Neural crest cell (in vitro differentiated cells): Measurements from ENCODE around the gene YTHDC1. TPM values are rescaled to one million over a fixed set of nuclear protein-coding genes. Genes with fewer than 3 reads are reported as not detected.
A peak's percentile ranks its signal among the peaks of the same experiment; 100 is the strongest.

Experiments used
- DNase-seq: peaks from one replicate; pipeline ENCODE4 v3.0.0; 2021; ENCODE audit warnings: low read depth, mixed read lengths, low spot score
- H3K27ac Mint-ChIP-seq: one replicate; pipeline ENCODE4 v1.8.0; 2021; ENCODE audit warnings: mild to moderate bottlenecking, mixed read lengths; ENCODE audit not compliant: unreplicated experiment
- H3K27me3 Mint-ChIP-seq: 2 replicates; pipeline ENCODE4 v1.8.0; 2021; ENCODE audit warnings: low read depth, mild to moderate bottlenecking, mixed read lengths
- H3K36me3 Mint-ChIP-seq: 2 replicates; pipeline ENCODE4 v1.8.0; 2021; ENCODE audit warnings: low read depth, mild to moderate bottlenecking, mixed read lengths
- H3K4me1 Mint-ChIP-seq: 2 replicates; pipeline ENCODE4 v1.8.0; 2021; ENCODE audit warnings: mixed read lengths
- H3K4me3 Mint-ChIP-seq: one replicate; pipeline ENCODE4 v1.8.0; 2021; ENCODE audit warnings: mild to moderate bottlenecking, mixed read lengths
- H3K9me3 Mint-ChIP-seq: 2 replicates; pipeline ENCODE4 v1.8.0; 2021; ENCODE audit warnings: mixed read lengths
- total RNA-seq: library from RNA; stranded (reverse); gene quantifications from 2 replicates; pipeline ENCODE4 v1.2.1, GENCODE V29; 2021
- TF ChIP-seq, protein P1 (sequence below): fragments of 200-600 bp; sonication (generic); conservative IDR thresholded peaks from 2 replicates; pipeline ENCODE4 v1.5.0; 2021; ENCODE audit warnings: antibody characterized with exemption, mild to moderate bottlenecking

YTHDC1 gene
- total RNA-seq, 1 donor from 2014 or later, result 87.9 TPM

DNA sequence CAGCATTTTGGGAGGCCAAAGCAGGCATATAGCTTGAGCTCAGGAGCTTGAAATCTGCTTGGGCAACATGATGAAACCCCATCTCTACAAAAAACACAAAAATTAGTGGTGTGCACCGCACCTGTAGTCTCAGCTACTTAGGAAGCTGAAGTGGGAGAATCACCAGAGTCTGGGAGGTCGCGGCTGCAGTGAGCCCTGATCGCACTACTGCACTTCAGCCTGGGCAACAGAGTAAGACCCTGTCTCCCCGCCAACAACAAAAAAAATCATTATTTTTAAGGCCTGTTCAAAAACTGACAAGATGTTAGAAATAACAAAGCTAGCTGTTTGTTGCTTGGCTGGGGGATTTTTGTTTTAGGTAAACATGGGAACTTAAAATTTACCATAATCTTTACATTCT lies 5.1 kb downstream of the YTHDC1 start:
- Mint-ChIP-seq H3K36me3 (no peaks in the 10 kb centered on the region), H3K4me1 (peaks cover 33% of the 10 kb centered on the region), H3K27ac (no peak overlapping the region), H3K9me3 (no peaks in the 10 kb centered on the region), H3K27me3 (no peaks in the 10 kb centered on the region), H3K4me3 (no peak overlapping the region)
- DNase-seq, result no peak
- TF ChIP-seq, protein P1, sequence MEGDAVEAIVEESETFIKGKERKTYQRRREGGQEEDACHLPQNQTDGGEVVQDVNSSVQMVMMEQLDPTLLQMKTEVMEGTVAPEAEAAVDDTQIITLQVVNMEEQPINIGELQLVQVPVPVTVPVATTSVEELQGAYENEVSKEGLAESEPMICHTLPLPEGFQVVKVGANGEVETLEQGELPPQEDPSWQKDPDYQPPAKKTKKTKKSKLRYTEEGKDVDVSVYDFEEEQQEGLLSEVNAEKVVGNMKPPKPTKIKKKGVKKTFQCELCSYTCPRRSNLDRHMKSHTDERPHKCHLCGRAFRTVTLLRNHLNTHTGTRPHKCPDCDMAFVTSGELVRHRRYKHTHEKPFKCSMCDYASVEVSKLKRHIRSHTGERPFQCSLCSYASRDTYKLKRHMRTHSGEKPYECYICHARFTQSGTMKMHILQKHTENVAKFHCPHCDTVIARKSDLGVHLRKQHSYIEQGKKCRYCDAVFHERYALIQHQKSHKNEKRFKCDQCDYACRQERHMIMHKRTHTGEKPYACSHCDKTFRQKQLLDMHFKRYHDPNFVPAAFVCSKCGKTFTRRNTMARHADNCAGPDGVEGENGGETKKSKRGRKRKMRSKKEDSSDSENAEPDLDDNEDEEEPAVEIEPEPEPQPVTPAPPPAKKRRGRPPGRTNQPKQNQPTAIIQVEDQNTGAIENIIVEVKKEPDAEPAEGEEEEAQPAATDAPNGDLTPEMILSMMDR, result no peak

DNA sequence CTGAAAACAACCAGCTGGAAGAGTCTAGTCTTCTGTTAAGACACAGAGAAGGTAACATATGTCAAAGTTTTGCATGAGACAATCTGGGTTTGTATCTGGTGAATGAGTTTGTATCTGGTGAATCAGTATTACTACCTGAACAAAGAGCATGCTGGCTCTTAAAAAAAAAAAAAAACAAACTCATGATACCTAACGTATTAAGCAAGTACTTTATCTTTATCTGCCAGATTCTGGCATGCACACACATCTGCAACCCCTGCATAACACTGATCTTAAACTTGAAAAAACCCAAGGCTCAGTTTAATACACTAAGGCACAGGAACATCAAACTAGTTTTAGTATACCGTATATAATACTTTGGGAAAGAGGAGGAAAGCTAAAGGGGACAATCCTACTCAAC lies 5.8 kb downstream of the YTHDC1 start:
- H3K27me3 Mint-ChIP-seq, result no peaks in the 10 kb centered on the region
- no peaks in the 10 kb centered on the region for H3K9me3 Mint-ChIP-seq
- no peak for DNase-seq
- no peak overlapping the region for H3K27ac Mint-ChIP-seq
- TF ChIP-seq, protein P1, result no peak
- H3K4me3 Mint-ChIP-seq, result no peak overlapping the region
- H3K36me3 Mint-ChIP-seq, result no peaks in the 10 kb centered on the region
- H3K4me1 Mint-ChIP-seq, result peaks cover 37% of the 10 kb centered on the region

DNA sequence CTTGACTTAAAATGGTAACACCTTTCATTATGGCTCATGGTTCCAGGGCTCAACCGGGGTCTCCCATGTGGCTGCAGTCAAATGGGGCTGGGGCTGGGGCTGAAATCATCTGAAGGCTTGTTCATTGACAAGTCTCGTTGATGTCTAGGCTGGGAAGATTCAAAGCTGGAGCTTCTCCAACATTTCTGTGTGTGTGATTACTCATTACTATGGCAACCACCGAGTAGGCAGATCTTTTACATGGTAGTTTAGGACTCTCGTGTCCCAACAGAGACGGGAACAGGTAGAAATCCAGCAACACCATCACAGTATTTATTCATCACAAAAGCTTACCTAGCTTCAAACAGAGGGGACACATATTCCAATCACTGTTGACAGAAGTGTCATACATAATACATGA lies 7.8 kb downstream of the YTHDC1 start:
- DNase-seq, result no peak
- no peaks in the 10 kb centered on the region for H3K9me3 Mint-ChIP-seq
- peaks cover 28% of the 10 kb centered on the region for H3K4me1 Mint-ChIP-seq

DNA sequence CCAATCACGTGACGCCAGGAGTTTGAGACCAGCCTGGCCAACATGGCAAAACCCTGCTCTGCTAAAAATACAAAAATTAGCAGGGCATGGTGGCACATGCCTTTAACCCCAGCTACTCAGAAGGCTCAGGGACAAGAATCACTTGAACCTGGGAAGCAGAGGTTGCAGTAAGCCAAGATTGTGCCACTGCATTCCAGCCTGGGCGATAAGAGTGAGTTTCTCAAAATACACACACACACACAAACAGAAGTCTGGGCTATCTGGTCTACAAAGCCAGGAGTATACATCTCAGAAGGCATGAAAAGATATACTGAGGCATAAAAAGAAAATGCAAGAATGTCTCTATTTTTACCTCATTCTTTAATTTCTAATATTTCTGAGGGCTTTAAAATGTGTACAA lies 11.3 kb downstream of the YTHDC1 start:
- DNase-seq, result no peak
- Mint-ChIP-seq H3K27me3 (no peaks in the 10 kb centered on the region), H3K4me1 (peaks cover 21% of the 10 kb centered on the region), H3K9me3 (no peaks in the 10 kb centered on the region), H3K27ac (no peak overlapping the region), H3K4me3 (no peak overlapping the region), H3K36me3 (peaks cover 13% of the 10 kb centered on the region)
- TF ChIP-seq, protein P1, result no peak

More for the DNA sequence above, 7.8 kb downstream of the YTHDC1 start:
- Mint-ChIP-seq H3K36me3 (peaks cover 4% of the 10 kb centered on the region), H3K27ac (no peak overlapping the region), H3K4me3 (no peak overlapping the region), H3K27me3 (no peaks in the 10 kb centered on the region)
- TF ChIP-seq, protein P1, result no peak

DNA sequence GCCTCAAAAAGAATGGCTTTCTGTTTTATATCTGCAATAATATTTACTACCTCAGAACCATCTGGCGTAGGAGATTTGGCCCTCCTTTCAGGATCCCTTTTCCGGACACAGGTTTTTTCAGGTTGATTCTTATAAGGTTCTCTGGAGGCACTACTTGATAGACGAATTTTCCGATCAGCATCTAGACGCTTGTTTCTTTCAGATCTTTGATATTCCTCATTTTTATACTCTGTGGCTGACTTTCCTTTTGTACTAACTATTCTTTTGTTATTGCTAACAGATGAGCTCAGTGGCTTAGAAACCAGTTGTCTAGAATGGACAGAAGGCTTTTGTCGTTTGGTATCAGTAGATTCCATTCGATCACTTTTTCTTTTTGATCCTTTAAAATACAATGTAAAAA lies 12.4 kb downstream of the YTHDC1 start:
- peak overlapping the region; percentile 9 for H3K27ac Mint-ChIP-seq

More for the DNA sequence above, 12.4 kb downstream of the YTHDC1 start:
- no peak for DNase-seq
- TF ChIP-seq, protein P1, result no peak
- Mint-ChIP-seq H3K4me1 (peaks cover 21% of the 10 kb centered on the region), H3K27me3 (no peaks in the 10 kb centered on the region), H3K36me3 (peaks cover 13% of the 10 kb centered on the region), H3K9me3 (no peaks in the 10 kb centered on the region), H3K4me3 (no peak overlapping the region)
